CD4-positive, alpha-beta T cell (primary cell): ENCODE results near the gene TNFRSF25. TPM values are rescaled to one million over a fixed set of nuclear protein-coding genes. Genes with fewer than 3 reads are reported as not detected.
"Not testable (repeated sequence)": the region's sequence is repeated elsewhere in the genome, so short reads cannot be mapped to it uniquely, and the experiment has no call there.

Source experiments
- ATAC-seq: fragments of 200-7000 bp; cut with Tn5 transposase; one replicate; pipeline ENCODE4 v1.10.0; 2022; ENCODE audit warnings: mild to moderate bottlenecking; ENCODE audit not compliant: poor library complexity
- CTCF ChIA-PET: fragments of 350-600 bp; sonication (Branson Sonifier 250); formaldehyde crosslinking; loops from one replicate; lab custom pipeline; 2021; ENCODE audit warnings: antibody characterized with exemption, inconsistent platforms; lab: Charles Lee
- POLR2A ChIA-PET: fragments of 350-600 bp; sonication (Branson Sonifier 250); formaldehyde crosslinking; loops from one replicate; lab custom pipeline; 2021; ENCODE audit warnings: antibody characterized with exemption, inconsistent platforms; lab: Charles Lee
- DNase-seq, 14 experiments: peaks; one replicate each; pipeline ENCODE4 v3.0.0-alpha.2; 2013 to 2020; ENCODE audit warnings: mixed read lengths in 2 of 14
- H3K27ac ChIP-seq, 2 donors: one replicate each; pipeline versions ENCODE4 v1.5.1 to v1.7.0; 2013; ENCODE audit warnings: low read length in 2 of 2, low read depth in 1 of 2, mild to moderate bottlenecking in 1 of 2
- H3K27me3 ChIP-seq, 2 experiments: 1 replicate in 1 of 2; 2 replicates in 1 of 2; pipeline versions ENCODE4 v1.6.1 to v1.7.0; 2013; ENCODE audit warnings: low read length in 2 of 2, control low read depth in 1 of 2, mild to moderate bottlenecking in 1 of 2, moderate library complexity in 1 of 2; ENCODE audit not compliant: insufficient read depth in 2 of 2, control insufficient read depth in 1 of 2
- H3K36me3 ChIP-seq: one replicate; pipeline ENCODE4 v1.6.1; 2013; ENCODE audit warnings: low read length, control low read depth; ENCODE audit not compliant: insufficient read depth
- H3K4me1 ChIP-seq: one replicate; pipeline ENCODE4 v1.6.1; 2013; ENCODE audit warnings: low read length, control low read depth; ENCODE audit not compliant: insufficient read depth
- H3K4me3 ChIP-seq: one replicate; pipeline ENCODE4 v1.5.1; 2013; ENCODE audit warnings: mild to moderate bottlenecking, low read length, moderate library complexity
- H3K9me3 ChIP-seq, 2 experiments: 1 replicate in 1 of 2; 2 replicates in 1 of 2; pipeline versions ENCODE4 v1.6.1 to v1.7.0; 2013; ENCODE audit warnings: low read length in 2 of 2, mild to moderate bottlenecking in 2 of 2, control low read depth in 1 of 2, moderate library complexity in 1 of 2; ENCODE audit not compliant: control insufficient read depth in 1 of 2, insufficient read depth in 1 of 2
- H3K27ac Mint-ChIP-seq: one replicate; pipeline ENCODE4 v1.8.0; 2020; ENCODE audit warnings: mixed read lengths
- H3K27me3 Mint-ChIP-seq: one replicate; pipeline ENCODE4 v1.8.0; 2021; ENCODE audit warnings: mixed read lengths
- H3K36me3 Mint-ChIP-seq: one replicate; pipeline ENCODE4 v1.8.0; 2021; ENCODE audit warnings: low read depth, mixed read lengths
- H3K4me1 Mint-ChIP-seq: one replicate; pipeline ENCODE4 v1.8.0; 2021; ENCODE audit warnings: low read depth, mixed read lengths
- H3K4me3 Mint-ChIP-seq: one replicate; pipeline ENCODE4 v1.8.0; 2020; ENCODE audit warnings: mild to moderate bottlenecking, mixed read lengths
- H3K9me3 Mint-ChIP-seq: one replicate; pipeline ENCODE4 v1.8.0; 2020; ENCODE audit warnings: mixed read lengths
- intact Hi-C, 2 experiments: fragments of 100-400 bp; cut with DNase I in 1 of 2; cut with micrococcal nuclease in 1 of 2; formaldehyde crosslinking; loops; one replicate each; pipeline versions ENCODE4 v1.15.1 to v1.9.0; 2023 to 2025; cut with DNase I, micrococcal nuclease
- total RNA-seq, 174 experiments: library from RNA in 2 of 174; stranded (reverse) in 2 of 174; gene quantifications; one replicate each; pipeline ENCODE4 v1.2.3 and lab custom pipeline; 2021 to 2026
- TF ChIP-seq, protein P1 (sequence below): fragments of 200-600 bp; IDR thresholded peaks from one replicate; pipeline ENCODE4 v1.8.0; 2022; ENCODE audit warnings: antibody characterized with exemption, mild to moderate bottlenecking

Gene TNFRSF25
- total RNA-seq, 2 experiments from 2014 or later, result 220 to 225 TPM

DNA sequence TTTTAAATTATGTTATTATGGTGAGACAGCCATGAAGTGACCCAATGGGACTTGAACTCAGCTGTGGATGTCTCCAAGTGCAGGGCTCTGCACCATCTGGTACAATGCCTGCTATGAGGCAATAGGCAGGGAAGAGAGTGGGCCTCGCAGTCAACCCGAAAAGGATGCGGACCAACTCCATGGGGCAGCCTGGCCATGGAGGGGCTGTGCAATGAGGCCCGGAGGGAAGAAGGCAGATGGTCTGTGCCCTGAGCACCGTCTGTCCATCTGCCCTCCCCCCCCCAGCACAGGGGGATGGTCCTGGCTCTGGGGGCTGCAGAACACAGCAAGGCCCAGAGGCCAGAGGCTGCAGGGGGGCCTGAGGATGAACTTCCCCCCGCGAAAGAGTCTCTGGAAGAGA is 24.4 kb downstream of the TNFRSF25 start:
- Histone ChIP-seq H3K27ac (no peak overlapping the region), H3K4me3 (no peak overlapping the region), H3K27me3 (peaks cover 19 to 27% of the 10 kb centered on the region in 2 experiments), H3K36me3 (no peaks in the 10 kb centered on the region), H3K4me1 (peaks cover 27% of the 10 kb centered on the region), H3K9me3 (peaks cover 0 to 9% of the 10 kb centered on the region in 2 experiments)
- Mint-ChIP-seq H3K27me3 (peaks cover 37% of the 10 kb centered on the region), H3K27ac (no peak overlapping the region), H3K4me3 (peak overlapping the region; percentile 11), H3K9me3 (no peaks in the 10 kb centered on the region), H3K4me1 (peaks cover 20% of the 10 kb centered on the region), H3K36me3 (no peaks in the 10 kb centered on the region)
- DNase-seq (no peak), ATAC-seq (no peak)
- intact Hi-C loops, result loop anchor here in 1 of 2 experiments (5.0 kb wide), 1 partner anchor 36 kb away; no protein-coding TSS in a partner anchor
- TF ChIP-seq, protein P1, sequence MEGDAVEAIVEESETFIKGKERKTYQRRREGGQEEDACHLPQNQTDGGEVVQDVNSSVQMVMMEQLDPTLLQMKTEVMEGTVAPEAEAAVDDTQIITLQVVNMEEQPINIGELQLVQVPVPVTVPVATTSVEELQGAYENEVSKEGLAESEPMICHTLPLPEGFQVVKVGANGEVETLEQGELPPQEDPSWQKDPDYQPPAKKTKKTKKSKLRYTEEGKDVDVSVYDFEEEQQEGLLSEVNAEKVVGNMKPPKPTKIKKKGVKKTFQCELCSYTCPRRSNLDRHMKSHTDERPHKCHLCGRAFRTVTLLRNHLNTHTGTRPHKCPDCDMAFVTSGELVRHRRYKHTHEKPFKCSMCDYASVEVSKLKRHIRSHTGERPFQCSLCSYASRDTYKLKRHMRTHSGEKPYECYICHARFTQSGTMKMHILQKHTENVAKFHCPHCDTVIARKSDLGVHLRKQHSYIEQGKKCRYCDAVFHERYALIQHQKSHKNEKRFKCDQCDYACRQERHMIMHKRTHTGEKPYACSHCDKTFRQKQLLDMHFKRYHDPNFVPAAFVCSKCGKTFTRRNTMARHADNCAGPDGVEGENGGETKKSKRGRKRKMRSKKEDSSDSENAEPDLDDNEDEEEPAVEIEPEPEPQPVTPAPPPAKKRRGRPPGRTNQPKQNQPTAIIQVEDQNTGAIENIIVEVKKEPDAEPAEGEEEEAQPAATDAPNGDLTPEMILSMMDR, result no peak
- POLR2A ChIA-PET, result interaction anchor here (1.9 kb wide), 2 partner anchors 19 to 93 kb away, joined by 5 to 12 read pairs; no protein-coding TSS in a partner anchor
- CTCF ChIA-PET, result interaction anchor here (1.8 to 5.3 kb wide), 3 partner anchors 20 to 50 kb away, joined by 5 to 77 read pairs (median 6); partner anchors contain the start of genes ESPN, HES2 and PLEKHG5

DNA sequence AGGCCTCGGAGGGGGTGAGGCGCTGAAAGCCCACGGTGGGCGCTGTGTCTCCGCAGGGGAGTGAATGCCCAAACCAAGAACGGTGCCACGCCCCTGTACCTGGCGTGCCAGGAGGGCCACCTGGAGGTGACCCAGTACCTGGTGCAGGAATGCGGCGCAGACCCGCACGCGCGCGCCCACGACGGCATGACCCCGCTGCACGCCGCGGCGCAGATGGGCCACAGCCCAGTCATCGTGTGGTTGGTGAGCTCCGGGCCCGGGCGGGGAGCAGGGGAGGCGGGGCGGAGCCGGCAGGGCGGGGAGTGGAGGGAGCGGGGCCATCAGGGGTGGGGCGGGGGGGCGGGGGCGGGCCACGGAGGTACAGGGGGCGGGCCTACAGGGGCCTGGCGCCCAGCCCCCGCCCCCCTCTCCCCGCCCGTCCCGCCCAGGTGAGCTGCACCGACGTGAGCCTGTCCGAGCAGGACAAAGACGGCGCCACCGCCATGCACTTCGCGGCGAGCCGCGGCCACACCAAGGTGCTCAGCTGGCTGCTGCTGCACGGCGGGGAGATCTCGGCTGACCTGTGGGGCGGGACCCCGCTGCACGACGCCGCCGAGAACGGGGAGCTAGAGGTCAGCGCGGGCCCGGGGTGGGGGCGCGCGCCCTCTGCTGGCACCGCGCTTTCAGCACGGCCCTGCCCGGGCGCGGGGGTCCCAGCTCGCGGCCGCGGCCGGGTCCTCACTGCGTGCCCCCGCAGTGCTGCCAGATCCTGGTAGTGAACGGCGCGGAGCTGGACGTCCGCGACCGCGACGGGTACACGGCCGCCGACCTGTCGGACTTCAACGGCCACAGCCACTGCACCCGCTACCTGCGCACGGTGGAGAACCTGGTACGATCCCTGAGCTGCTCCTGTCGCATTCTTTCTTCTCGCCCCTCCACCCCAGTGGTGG is 25.5 kb downstream of the TNFRSF25 start:
- peaks cover 28% of the 10 kb centered on the region for H3K27me3 Mint-ChIP-seq
- Histone ChIP-seq H3K27me3 (peaks cover 13 to 18% of the 10 kb centered on the region in 2 experiments), H3K4me1 (peaks cover 22% of the 10 kb centered on the region), H3K9me3 (peaks cover 0 to 6% of the 10 kb centered on the region in 2 experiments), H3K27ac (no peak overlapping the region), H3K36me3 (no peaks in the 10 kb centered on the region), H3K4me3 (no peak overlapping the region)
- H3K27ac Mint-ChIP-seq, result no peak overlapping the region
- CTCF ChIA-PET, result interaction anchor here (1.2 to 5.3 kb wide), 8 partner anchors 9 to 51 kb away, joined by 3 to 77 read pairs (median 8); partner anchors contain the start of genes ESPN, HES2 and PLEKHG5
- POLR2A ChIA-PET, result interaction anchor here (0.8 to 1.9 kb wide), 4 partner anchors 9 to 92 kb away, joined by 3 to 12 read pairs (median 5); partner anchors contain the start of gene HES2
- H3K4me1 Mint-ChIP-seq, result peaks cover 16% of the 10 kb centered on the region
- ATAC-seq (peak; percentile 85), DNase-seq (peak; percentile 63 to 89 (median 74))
- no peaks in the 10 kb centered on the region for H3K36me3 Mint-ChIP-seq
- H3K9me3 Mint-ChIP-seq, result no peaks in the 10 kb centered on the region
- no peak overlapping the region for H3K4me3 Mint-ChIP-seq
- intact Hi-C loops, result loop anchor here in 1 of 2 experiments (5.0 kb wide), 1 partner anchor 37 kb away; no protein-coding TSS in a partner anchor
- TF ChIP-seq, protein P1, result peak; percentile 27

DNA sequence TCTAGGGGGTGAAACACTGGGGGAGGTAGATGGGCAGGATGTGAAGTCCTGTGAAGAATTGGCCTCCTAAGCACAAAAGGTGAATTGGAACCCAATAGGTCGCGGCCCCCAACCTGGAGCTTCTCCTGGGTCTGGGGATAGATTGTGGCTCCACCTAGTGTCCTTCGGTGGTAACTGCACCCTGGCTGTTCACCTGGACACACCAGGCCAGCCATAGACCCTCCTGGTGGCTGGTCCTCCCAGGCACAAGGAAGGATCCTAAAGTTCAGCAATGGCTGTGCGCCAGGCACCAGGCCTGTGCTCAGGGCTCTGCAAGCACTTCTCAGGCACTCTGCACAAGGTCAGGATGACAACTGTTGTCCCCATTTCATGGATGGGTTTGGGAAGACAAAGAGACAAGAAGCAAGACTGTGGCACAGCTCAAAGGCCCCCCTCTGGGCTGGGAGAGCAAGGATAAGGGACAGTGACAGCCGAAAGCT is 27.9 kb downstream of the TNFRSF25 start:
- H3K4me1 ChIP-seq, result peaks cover 15% of the 10 kb centered on the region
- Mint-ChIP-seq H3K27ac (no peak overlapping the region), H3K9me3 (no peaks in the 10 kb centered on the region), H3K36me3 (no peaks in the 10 kb centered on the region), H3K4me3 (peak overlapping the region; percentile 65), H3K27me3 (peaks cover 28% of the 10 kb centered on the region), H3K4me1 (peaks cover 9% of the 10 kb centered on the region)
- ATAC-seq (peak; percentile 65), DNase-seq (peak; percentile 56 to 85 (median 66))
- ChIA-PET CTCF (interaction anchor here (0.5 to 5.3 kb wide), 20 partner anchors 12 to 263 kb away, joined by 3 to 77 read pairs (median 4); partner anchors contain the start of genes DNAJC11, ESPN, HES2 and NOL9), POLR2A (interaction anchor here (0.9 to 1.5 kb wide), 4 partner anchors 12 to 44 kb away, joined by 3 to 6 read pairs (median 4); partner anchors contain the start of gene ACOT7)
- no peaks in the 10 kb centered on the region for H3K36me3 ChIP-seq
- TF ChIP-seq, protein P1, result peak; percentile 97
- H3K4me3 ChIP-seq, result no peak overlapping the region
- peaks cover 0 to 6% of the 10 kb centered on the region in 2 experiments for H3K9me3 ChIP-seq
- H3K27me3 ChIP-seq, result peaks cover 10 to 11% of the 10 kb centered on the region in 2 experiments
- intact Hi-C loops, result loop anchor here in 1 of 2 experiments (1.0 kb wide), 1 partner anchor 90 kb away; no protein-coding TSS in a partner anchor
- H3K27ac ChIP-seq, result no peak overlapping the region

DNA sequence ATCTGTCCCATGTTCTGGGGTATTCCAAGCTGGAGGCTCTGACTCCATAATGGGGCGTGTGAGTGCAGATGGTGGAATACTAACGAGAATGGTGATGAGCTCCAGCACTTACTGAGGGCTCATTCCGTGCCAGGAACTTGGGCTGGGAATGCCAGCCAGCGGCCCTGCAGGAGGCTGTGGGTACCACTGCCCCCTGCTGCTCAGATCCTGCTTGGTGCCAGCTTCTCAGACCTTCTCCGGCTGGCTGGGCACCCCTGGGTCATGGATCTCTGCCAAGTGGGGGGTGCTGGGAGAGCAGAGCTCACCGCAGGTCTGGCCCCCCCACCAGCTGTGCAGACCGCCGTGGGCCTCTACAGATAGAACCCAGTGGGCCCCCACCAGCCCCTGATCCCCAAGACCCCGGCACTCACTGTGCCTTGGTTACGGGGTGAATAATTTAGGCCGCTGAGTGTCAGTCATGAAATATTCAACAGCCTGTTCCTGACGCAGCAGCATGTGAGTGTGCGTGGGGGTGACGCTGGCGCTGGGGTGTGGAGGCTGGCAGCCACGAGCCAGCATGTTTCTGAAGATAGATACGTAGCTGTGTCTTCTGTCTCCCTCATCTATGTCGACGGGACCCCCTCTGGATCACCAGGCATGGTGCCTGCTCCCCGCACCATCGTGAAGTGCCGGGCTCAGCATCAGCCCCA is 28.8 kb downstream of the TNFRSF25 start:
- H3K9me3 Mint-ChIP-seq, H3K4me3 ChIP-seq, ATAC-seq, H3K4me1 Mint-ChIP-seq, H3K4me3 Mint-ChIP-seq, H3K36me3 Mint-ChIP-seq, H3K36me3 ChIP-seq, H3K27ac Mint-ChIP-seq, H3K27ac ChIP-seq, H3K9me3 ChIP-seq: not testable (repeated sequence)
- intact Hi-C loops, result loop anchor here in 1 of 2 experiments (2.0 kb wide), 1 partner anchor 190 kb away; no protein-coding TSS in a partner anchor
- ChIA-PET POLR2A (interaction anchor here (1.1 to 1.5 kb wide), 3 partner anchors 13 to 43 kb away, joined by 4 to 6 read pairs (median 5); partner anchors contain the start of gene ACOT7), CTCF (interaction anchor here (0.6 to 5.3 kb wide), 17 partner anchors 11 to 264 kb away, joined by 3 to 77 read pairs (median 6); partner anchors contain the start of genes DNAJC11, ESPN, HES2 and NOL9)
- Histone ChIP-seq H3K27me3 (peaks cover 10 to 11% of the 10 kb centered on the region in 2 experiments), H3K4me1 (peaks cover 15% of the 10 kb centered on the region)
- H3K27me3 Mint-ChIP-seq, result peaks cover 28% of the 10 kb centered on the region
- peak in 1 of 14 experiments; percentile 32 for DNase-seq
